Colonic mucosa (tissue), 4 donors: ENCODE data around the gene SHISA6. TPM values are rescaled to one million over a fixed set of nuclear protein-coding genes. Genes with fewer than 3 reads are reported as not detected.
A peak's percentile ranks its signal among the peaks of the same experiment; 100 is the strongest.

Experiments
- DNase-seq: peaks from one replicate; pipeline ENCODE4 v3.0.0-alpha.2; 2020
- H3K27ac ChIP-seq: fragments of 200-600 bp; one replicate; pipeline ENCODE4 v1.8.0; 2021
- H3K27me3 ChIP-seq: fragments of 200-600 bp; one replicate; pipeline ENCODE4 v1.8.0; 2021
- H3K36me3 ChIP-seq: fragments of 200-600 bp; one replicate; pipeline ENCODE4 v1.8.0; 2021
- H3K4me1 ChIP-seq: fragments of 200-600 bp; one replicate; pipeline ENCODE4 v1.8.0; 2021; ENCODE audit warnings: mild to moderate bottlenecking
- H3K4me3 ChIP-seq: fragments of 200-600 bp; one replicate; pipeline ENCODE4 v1.8.0; 2021
- H3K9ac ChIP-seq, 2 donors: one replicate each; pipeline ENCODE4 v1.7.0; 2013; ENCODE audit warnings: control low read depth in 2 of 2, low read depth in 2 of 2, low read length in 2 of 2
- H3K9me3 ChIP-seq: fragments of 200-600 bp; one replicate; pipeline ENCODE4 v1.8.0; 2021
- intact Hi-C: fragments of 100-400 bp; cut with DNase I; formaldehyde crosslinking; loops from one replicate; pipeline ENCODE4 v1.14.1; 2022
- total RNA-seq, 2 donors: library from RNA; stranded (reverse); fragmentation: NEBNext Ultra II Directional in 1 of 2; extraction: Animal tissue kit (Norgen Biotek cat#: 25700) in 1 of 2; gene quantifications; one replicate each; pipeline ENCODE4 v1.2.1, GENCODE V29; 2021
- TF ChIP-seq, protein P1 (sequence below): fragments of 200-600 bp; IDR thresholded peaks from one replicate; pipeline ENCODE4 v1.8.0; 2022; ENCODE audit warnings: antibody characterized with exemption, mild to moderate bottlenecking
- donor health status: healthy.
- donor health status: DM: no; HTN: no; CAD: no.
- donor health status: DM: no; HTN: no; CAD: no.

SHISA6 gene
- total RNA-seq, 2 donors from 2014 or later: 0.45 to 0.59 TPM

GRCh38 chr17:11493936-11494335 lies 252.9 kb downstream of the SHISA6 start:
- no peak for DNase-seq
- Histone ChIP-seq H3K9ac (no peak overlapping the region), H3K4me3 (no peak overlapping the region), H3K27ac (no peak overlapping the region), H3K9me3 (no peaks in the 10 kb centered on the region), H3K27me3 (no peaks in the 10 kb centered on the region), H3K4me1 (no peaks in the 10 kb centered on the region), H3K36me3 (no peaks in the 10 kb centered on the region)
- intact Hi-C loops: no loop called here
- TF ChIP-seq, protein P1, sequence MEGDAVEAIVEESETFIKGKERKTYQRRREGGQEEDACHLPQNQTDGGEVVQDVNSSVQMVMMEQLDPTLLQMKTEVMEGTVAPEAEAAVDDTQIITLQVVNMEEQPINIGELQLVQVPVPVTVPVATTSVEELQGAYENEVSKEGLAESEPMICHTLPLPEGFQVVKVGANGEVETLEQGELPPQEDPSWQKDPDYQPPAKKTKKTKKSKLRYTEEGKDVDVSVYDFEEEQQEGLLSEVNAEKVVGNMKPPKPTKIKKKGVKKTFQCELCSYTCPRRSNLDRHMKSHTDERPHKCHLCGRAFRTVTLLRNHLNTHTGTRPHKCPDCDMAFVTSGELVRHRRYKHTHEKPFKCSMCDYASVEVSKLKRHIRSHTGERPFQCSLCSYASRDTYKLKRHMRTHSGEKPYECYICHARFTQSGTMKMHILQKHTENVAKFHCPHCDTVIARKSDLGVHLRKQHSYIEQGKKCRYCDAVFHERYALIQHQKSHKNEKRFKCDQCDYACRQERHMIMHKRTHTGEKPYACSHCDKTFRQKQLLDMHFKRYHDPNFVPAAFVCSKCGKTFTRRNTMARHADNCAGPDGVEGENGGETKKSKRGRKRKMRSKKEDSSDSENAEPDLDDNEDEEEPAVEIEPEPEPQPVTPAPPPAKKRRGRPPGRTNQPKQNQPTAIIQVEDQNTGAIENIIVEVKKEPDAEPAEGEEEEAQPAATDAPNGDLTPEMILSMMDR: no peak

- no peak overlapping the region for H3K4me3 ChIP-seq
- no peaks in the 10 kb centered on the region for H3K9me3 ChIP-seq
- no peak overlapping the region for H3K27ac ChIP-seq
- no peaks in the 10 kb centered on the region for H3K27me3 ChIP-seq
- no peak overlapping the region for H3K9ac ChIP-seq
- intact Hi-C loops: no loop called here
- no peaks in the 10 kb centered on the region for H3K36me3 ChIP-seq
- TF ChIP-seq, protein P1: no peak
- DNase-seq: no peak
- no peaks in the 10 kb centered on the region for H3K4me1 ChIP-seq
Measured at GRCh38 chr17:11495613-11496012, 254.6 kb downstream of the SHISA6 start.

DNA sequence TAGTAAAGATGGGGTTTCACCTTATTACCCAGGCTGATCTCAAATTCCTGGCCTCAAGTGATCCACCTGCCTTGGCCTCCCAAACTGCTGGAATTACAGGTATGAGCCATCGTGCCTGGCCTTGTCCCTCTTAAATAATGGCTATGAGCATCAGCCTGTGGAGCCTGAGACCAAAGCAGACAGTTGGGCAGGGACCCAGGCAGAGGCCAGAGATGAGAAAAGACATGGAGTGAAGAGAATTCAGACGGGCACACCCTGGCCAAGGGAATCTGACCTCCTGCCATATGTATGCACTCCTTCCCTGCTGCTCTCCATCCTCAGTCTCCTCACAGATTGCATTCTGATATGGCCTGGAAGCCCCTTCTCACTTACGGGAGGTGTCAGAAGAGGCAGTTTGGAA lies 258.9 kb downstream of the SHISA6 start:
- DNase-seq: no peak
- Histone ChIP-seq H3K36me3 (no peaks in the 10 kb centered on the region), H3K9me3 (no peaks in the 10 kb centered on the region), H3K9ac (no peak overlapping the region), H3K4me3 (no peak overlapping the region), H3K4me1 (no peaks in the 10 kb centered on the region), H3K27me3 (no peaks in the 10 kb centered on the region), H3K27ac (no peak overlapping the region)
- TF ChIP-seq, protein P1: no peak
- intact Hi-C loops: no loop called here

DNA sequence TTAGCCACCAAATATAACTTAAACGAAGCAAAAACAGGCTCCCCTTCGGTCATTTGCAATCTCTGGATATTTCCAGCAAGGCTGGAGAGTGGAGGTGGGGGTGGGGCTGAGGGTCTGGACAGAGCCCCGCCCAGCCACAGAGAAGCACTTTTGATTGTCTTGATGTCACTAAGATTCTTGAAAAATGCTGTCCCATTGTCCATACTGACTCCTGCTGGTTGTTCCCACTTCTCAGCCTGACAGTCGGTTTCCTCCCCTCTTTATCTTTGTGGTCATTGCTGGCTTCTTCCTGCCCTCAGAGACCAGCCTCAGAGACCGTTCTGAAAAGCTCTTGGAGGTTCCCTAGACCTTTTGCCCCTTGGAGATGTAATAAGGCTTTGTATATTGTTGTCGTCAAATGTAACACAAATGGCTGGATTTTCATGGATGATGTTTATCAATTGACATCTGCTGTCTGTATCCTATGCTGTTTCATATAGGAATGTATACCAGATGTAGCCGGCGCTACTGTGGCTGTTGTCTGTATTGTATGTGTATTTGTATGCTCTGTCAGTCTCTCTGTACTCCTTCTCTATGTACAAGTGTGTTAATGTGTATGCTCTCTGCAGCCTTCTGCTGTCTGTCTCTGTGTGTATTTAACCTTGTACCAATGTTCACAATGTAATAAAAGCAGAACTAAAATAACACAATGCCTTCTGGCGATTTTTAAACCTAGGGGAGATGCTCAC lies 262.5 kb downstream of the SHISA6 start:
- no peaks in the 10 kb centered on the region for H3K4me1 ChIP-seq
- no peaks in the 10 kb centered on the region for H3K36me3 ChIP-seq
- no peak overlapping the region for H3K4me3 ChIP-seq
- no peak overlapping the region for H3K9ac ChIP-seq
- no peaks in the 10 kb centered on the region for H3K27me3 ChIP-seq
- intact Hi-C loops: no loop called here
- TF ChIP-seq, protein P1: no peak
- no peak overlapping the region for H3K27ac ChIP-seq
- no peak for DNase-seq
- H3K9me3 ChIP-seq: no peaks in the 10 kb centered on the region

GRCh38 chr17:11506635-11507034 lies 265.6 kb downstream of the SHISA6 start:
- TF ChIP-seq, protein P1: no peak
- Histone ChIP-seq H3K4me3 (no peak overlapping the region), H3K9ac (no peak overlapping the region), H3K9me3 (no peaks in the 10 kb centered on the region), H3K4me1 (no peaks in the 10 kb centered on the region), H3K27me3 (no peaks in the 10 kb centered on the region), H3K36me3 (no peaks in the 10 kb centered on the region), H3K27ac (no peak overlapping the region)
- intact Hi-C loops: no loop called here
- DNase-seq: peak; percentile 20
